GM18517 (cell line): ENCODE data around the gene RGS9BP.
"Not testable (repeated sequence)": the region's sequence is repeated elsewhere in the genome, so short reads cannot be mapped to it uniquely, and the experiment has no call there.

Experiments used
- ATAC-seq: cut with Tn5 transposase; IDR thresholded peaks from one replicate; pipeline ENCODE4 v1.9.1; 2021; ENCODE audit warnings: mild to moderate bottlenecking, moderate library complexity; ENCODE audit not compliant: unreplicated experiment

The RGS9BP gene

DNA sequence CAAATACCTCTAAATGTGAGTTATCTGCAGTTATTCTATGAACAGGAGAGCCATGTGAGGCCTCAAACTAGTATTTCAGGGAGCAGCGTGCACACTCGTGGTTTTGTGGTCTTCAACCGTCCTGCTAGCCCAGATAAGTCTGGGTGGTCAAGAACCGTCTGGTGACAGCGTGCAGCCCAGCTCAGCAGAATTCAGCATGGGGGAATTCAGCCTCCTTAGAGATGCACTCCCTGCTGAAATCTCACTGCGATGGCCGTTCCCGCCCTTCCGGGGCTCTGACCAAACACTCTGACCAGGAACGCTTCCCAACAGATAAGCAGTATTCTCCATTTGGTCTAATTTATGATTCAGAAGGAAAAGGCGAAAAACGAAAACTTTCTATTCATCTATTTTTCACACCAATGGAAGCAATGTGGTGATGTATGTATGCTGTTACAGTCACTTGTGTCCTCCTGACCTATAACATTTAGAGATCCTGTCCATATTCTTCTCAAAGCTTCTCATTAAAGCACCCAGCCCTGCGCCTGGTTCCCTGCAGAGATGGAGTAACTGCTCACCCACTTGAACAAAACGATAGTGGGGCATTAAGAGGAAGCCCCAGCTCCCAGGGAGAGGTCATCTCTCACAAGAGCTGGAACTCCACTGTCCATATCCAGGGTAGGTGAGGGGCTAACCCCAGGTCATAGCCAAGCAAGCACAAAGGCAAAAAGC is 3.6 kb upstream of the RGS9BP start:
- no peak for ATAC-seq

DNA sequence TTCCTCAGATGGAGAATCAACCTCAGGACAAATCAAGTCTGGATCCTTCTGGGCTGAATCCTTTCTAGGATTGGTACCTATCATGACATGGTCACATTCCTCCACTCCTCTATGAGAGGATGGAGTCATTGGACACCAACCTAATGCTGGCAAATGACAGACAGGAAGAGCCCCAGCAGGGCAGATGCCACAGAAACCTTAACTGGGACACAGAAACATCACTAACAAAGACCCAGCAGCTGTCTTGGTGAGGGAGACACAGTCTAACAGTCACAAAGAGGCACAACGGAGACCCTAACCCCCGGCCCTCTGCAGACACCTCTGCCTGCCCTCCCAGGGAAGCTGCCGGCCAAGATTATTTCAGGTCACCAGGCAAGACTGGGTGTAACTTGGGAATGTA is 2.8 kb upstream of the RGS9BP start:
- ATAC-seq = no peak

DNA sequence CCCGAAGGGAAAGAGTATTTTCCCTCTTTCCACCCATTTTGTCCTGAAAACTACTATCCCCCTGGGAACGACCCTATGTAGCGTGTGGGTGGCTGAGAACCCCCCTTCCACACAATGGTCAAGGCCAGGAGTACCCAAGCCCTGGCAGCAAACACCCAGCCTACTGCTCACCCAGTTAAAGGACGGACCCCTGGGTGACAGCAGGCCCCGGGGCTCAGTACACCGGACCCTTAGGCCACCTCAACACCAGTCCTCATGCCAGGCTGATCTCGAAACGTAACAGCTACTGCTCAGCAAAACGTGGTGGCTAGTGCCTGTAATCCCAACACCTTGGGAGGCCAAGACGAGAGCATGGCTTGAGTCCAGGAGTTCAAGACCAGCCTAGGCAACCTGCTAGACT is 2.1 kb upstream of the RGS9BP start:
- no peak for ATAC-seq

DNA sequence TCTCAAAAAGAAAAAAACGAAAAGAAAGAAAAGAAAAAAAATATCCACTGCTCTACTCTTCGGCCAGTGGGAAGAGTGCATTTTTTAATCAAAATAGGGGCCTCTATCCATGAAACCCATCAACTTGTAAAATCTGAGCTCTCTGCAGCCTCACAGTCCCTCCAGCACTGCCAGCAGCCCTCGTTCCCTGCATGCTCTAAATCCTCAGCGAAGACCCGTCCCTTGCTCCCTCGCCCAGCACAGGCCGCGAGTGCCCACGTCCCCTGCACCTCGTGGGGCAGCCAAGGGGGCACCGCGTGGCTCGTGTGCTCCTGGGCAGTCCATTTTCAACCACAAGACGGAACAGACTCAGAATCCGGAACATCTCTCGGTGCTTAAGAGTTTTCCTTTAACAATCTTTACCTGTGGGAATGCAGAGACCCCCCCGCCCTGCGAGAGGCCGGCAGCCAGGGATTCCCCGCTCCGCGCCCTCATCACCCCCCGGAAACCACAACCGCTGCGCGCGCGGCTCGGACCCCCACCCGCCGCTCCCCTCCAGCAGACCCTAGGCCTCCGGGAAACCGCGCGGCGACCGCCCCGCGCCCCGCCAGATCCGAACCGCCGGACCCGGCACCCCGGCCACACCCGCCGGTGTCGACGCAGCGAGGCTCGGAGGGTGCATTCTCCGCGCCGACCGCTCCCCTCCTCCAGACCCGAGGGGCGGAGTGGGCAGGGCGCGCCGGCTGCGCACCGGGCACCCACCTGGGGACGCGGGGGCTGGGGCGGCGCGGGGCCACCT is 1.3 kb upstream of the RGS9BP start:
- no peak for ATAC-seq

DNA sequence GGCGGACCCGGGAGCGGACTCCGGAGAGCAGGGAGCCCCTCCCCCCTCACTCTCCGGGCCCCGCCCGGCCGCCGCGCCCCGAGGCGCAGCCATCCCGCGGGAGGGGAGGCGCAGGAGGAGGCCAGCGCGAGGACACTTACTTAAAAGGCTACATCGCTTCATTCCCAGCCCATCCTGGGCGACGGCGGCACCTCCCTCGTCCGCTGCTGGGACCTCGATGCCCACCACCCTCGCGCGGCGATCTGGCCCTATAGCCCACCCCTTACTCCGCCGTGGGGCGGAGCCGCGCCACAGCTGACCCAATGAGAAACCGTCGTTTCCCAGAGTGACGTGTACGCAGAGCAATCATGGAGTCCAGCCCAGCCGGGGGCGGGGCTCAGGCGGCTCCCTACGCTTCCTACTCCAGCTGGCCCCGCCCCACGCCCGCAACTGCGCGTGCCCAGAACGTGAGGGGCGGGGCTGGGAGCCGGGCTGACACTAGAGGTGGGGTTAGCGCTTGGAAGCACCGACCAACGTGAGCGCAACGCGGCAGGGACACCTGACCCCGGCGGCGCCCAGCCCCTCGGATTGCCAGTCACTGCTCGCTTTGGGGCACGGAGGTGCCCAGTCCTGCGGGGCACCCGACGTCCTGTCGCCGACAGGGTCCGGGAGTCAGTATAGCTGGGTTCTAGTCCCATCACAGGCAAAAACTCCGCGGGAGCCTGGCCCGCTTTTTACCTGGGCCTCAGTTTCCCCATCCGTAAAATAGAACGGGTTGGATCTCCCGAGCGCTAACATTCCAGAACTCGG is 523 bp upstream of the RGS9BP start, which contains the start of gene ANKRD27:
ANKRD27 (minus strand) TSS at position 250 of the 789 bp plus-strand sequence. CDS start 16,165 bp downstream, outside the sequence.
- ATAC-seq = peak; percentile 97

DNA sequence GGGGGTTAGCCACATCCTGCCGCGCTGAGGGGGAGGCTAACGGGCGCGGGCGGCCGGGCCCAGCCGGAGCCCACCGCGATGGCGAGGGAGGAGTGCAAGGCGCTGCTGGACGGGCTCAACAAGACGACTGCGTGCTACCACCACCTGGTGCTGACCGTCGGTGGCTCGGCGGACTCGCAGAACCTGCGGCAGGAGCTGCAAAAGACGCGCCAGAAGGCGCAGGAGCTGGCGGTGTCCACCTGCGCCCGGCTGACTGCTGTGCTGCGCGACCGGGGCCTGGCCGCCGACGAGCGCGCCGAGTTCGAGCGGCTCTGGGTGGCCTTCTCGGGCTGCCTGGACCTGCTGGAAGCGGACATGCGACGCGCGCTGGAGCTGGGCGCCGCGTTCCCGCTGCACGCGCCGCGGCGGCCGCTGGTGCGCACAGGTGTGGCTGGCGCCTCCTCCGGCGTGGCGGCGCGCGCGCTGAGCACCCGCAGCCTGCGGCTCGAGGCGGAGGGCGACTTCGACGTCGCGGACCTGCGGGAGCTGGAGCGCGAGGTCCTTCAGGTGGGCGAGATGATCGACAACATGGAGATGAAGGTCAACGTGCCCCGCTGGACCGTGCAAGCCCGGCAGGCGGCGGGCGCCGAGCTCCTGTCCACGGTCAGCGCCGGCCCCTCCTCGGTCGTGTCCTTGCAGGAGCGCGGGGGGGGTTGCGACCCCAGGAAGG is 692 bp downstream of the RGS9BP start:
- ATAC-seq = no peak

DNA sequence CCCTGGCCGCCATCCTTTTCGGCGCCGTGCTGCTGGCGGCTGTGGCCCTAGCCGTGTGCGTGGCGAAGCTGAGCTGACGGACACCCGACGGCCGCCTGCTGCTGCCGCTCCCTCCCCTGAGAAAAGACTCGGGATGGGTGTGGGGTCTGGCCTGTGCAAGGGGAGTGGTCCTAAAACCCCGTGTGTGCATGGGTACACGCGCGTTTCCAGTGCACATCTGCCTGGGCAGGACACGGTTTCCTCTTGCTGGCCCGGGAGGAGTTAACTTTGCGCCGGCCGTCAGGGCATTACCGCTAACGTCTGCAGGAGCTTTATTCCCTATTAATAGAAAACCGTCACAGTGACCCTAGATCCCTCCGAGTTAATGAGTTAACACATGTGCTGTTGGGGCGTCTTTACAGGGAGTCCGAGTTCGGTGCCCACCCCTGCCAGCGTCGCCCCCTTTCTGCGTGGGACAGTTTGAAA is 1.3 kb downstream of the RGS9BP start:
- no peak for ATAC-seq

DNA sequence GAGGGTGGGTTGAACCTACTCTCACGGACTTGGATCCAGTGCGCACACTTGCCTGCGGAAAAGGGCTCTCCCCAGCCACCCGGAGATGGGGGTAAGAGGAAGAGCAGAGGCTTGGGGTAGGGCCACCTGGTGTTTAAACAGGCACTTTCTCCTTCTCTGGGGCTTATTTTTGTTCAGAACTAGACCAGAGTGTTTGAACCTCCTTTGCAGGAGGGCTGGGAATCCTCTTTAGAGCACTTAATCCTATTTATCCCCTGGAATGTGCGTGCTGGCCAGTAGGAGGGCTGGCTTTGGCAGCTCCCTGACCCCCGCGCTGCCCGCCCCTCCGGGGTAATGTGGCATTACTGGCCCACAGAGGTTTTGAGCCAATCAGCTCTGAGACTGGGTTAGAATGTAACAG is 2.0 kb downstream of the RGS9BP start:
- no peak for ATAC-seq

DNA sequence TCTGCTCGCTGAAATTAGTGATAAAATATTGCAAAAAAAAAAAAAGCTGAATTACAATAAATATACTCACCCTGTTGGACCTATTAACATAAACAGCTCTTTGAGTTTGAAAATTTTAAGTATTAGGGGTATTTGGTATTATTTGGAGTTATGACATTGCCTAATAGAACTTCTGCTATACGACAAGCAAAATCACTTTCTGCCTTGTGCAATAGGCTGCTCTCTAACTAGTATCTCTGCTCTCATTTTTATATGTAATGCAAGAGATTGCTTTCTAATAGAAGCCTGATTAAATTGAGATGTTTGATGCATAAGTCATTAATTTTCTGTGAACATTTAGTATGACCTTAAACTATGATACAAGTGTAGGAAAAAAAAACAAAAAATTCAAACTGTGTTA is 5.3 kb downstream of the RGS9BP start:
- no peak for ATAC-seq

DNA sequence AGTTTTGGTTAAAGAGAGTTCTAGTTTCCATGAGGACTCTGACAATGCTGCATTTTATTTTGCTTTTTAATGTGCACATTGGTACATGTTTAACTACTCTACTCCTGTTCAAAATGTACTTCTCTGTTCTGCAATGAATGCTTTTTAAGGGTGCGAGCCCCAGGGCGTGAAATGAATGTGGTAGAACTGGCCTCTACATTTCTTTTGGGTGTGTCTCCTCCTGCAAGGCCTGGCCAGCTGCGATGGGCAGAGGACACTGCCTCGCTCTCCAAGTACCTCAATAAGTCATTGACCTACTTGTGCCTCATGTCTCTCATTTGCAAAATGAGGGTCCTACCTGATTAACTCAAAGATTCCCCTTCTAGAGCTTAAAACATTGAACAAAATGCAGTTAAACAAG is 6.7 kb downstream of the RGS9BP start:
- no peak for ATAC-seq

DNA sequence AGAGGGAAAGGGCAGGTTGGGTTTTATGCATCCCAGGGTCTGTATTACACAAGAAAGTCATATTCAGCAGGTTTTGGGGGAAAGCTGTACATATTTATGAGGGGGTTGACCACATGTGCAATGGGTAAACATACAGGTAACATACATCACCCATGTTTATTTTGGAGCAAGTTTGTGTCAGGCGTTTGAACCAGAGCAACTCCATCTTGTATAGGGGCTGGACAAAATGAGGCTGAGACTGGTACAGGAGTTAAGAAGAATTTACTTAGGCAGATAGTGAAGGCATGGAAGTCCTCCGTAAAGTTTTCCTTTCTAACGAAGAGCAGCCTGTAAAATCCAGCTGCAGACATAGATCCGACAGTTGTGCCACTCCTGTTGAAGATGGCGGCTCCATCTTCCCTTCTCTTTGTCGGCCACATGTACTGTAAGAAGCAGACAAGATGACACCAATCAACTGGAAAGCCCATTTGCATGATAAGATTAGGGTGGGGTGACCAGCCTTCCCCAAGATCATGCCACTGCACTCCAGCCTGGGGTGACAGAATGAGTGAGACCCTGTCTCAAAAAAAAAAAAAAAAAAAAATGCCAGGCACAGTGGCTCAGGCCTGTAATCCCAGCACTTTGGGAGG is 11.3 kb downstream of the RGS9BP start:
- ATAC-seq = no peak

DNA sequence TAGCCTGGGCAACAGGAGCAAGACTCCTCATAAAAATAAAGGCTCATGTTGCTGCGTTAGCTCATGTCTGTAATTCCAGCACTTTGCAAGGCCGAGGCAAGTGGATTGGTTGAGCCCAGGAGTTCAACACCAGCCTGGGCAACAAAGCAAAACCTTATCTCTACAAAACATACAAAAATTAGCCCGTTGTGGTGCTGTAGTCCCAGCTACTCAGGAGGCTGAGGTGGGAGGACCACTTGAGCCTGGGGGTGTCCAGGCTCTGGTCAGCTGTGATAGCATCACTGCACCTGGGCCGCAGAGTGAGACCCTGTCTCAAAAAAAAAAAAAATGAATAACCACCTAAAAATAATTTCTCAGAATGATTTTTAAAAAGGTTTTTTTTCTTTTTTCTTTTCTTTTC is 12.0 kb downstream of the RGS9BP start:
- ATAC-seq = no peak

DNA sequence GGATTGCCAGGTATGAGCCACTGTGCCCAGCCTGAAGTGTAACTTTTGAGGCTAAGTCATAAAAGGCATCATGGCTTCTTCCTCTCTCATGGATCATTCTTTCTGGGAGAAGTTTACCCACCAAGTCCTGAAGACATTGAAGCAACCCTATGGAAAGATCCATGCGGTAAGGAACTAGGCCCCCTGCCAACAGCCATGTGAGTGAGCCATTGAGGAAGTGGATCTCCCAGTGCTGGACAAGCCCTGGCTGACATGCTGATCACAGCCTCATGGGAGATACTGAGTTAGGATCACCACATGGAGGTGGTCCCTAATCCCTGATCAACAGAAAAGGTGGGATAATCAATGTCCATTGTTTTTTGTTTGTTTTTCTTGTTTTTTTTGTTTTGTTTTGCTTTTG is 12.7 kb downstream of the RGS9BP start:
- ATAC-seq = no peak

DNA sequence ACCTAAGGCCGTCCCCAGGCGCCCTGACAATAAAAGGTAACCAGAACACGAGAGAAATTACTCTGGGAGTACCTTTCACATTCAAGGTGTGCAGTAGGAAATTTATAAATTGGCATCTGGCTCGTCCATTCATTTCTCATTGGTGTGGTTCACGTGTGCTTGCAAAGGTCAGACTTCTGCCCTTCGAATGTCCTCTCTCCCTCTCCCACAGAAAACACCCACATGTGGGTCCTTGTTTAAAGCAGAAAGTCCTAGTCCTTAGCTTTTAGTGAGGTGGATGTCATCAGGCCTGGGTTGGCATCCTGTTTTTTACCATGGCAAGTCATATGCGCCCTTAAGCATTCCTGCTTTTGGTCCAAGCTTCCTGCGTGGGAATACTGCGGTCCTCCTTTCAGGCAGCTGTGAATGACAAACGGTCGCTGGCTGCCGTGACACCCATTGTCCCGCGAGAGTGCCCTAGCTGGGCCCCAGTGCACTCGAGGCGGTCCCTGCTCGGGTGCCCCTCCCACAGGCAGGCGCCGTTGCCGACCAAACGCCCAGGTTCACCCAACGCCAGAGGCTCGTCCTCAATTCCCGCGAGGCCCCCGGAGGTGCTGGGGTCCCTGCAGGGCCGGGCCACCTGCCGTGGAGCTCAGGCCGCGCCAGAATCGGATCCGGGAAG is 15.8 kb downstream of the RGS9BP start, which contains the start of gene NUDT19:
NUDT19 (plus strand) TSS at position 531 of the 661 bp plus-strand sequence. CDS start 140 bp downstream, outside the sequence.
- ATAC-seq = peak; percentile 80

DNA sequence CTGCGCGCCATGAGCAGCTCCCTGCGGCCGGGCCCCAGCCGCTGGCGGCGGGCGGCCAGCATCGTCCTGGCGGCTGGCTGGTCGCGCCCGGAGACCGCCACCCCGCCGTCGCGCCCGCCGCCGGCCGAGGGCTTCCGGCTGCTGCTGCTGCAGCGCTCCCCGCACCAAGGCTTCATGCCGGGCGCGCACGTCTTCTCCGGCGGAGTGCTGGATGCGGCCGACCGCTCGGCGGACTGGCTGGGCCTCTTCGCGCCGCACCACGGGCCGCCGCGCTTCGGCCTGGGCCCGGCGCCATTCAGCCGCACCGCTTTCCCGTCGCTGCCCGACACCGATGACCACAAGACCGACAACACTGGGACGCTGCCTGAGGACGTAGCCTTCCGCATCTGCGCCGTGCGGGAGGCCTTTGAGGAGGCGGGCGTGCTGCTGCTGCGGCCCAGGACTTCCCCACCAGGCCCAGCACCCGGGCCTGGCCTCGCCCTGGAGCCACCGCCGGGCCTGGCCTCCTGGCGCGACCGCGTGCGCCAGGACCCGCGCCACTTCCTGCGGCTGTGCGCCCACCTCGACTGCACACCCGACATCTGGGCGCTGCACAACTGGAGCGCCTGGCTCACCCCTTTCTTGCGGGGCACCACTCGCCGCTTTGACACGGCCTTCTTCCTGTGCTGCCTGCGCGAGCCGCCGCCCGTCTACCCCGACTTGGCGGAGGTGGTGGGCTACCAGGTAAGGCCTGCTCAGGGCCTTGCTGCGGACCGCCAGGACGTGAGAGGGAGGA is 16.5 kb downstream of the RGS9BP start:
- ATAC-seq = peak; percentile 46

DNA sequence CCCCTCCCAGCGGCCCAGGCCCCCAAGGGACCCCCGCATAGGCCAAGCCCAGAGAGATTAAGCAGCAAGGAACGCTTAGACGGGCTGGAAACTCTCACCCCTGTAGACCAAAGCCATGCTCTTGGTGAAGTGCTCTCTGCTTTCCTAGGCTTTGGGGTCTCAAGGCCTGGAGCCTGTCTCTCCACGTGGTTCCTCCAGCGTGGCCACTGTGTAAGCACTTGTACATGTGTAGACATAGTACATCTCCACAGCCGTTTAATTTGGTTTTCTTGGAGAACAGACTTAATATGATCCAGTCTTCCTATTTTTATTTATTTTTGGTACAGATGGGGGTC is 17.0 kb downstream of the RGS9BP start:
- peak; percentile 22 for ATAC-seq

DNA sequence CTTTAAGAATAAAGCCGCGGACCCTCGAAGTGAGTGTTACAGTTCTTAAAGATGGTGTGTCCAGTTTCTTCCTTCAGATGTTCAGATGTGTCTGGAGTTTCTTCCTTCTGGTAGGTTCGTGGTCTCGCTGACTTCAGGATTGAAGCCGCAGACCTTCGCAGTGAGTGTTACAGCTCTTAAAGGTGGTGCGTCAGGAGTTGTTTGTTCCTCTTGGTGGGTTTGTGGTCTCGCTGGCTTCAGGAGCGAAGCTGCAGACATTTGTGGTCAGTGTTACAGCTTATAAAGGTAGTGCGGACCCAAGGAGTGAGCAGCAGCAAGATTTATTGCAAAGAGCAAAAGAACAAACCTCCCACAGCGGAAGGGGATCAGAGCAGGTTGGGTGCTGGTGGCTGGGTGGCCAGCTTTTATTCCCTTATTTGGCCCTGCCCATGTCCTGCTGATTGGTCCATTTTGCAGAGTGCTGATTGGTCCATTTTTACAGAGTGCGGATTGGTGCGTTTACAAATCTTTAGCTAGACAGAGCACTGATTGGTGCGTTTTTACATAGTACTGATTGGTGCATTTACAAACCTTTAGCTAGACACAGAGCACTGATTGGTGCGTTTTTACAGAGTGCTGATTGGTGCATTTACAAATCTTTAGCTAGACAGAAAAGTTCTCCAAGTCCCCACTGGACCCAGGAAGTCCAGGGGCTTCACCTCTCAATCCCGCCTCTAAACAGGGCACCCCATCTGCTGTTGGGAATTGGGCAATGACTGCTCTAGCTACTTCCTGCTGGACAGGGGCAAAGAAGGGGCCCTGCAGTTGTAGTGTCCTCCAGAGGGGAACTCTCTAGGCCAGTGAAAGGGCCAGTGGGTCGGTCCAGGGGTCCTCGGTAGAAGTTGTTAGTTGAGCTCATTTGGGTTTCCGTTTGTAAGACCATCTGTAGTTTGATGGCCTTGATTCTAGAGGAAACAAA is 17.8 kb downstream of the RGS9BP start:
- ATAC-seq = not testable (repeated sequence)

DNA sequence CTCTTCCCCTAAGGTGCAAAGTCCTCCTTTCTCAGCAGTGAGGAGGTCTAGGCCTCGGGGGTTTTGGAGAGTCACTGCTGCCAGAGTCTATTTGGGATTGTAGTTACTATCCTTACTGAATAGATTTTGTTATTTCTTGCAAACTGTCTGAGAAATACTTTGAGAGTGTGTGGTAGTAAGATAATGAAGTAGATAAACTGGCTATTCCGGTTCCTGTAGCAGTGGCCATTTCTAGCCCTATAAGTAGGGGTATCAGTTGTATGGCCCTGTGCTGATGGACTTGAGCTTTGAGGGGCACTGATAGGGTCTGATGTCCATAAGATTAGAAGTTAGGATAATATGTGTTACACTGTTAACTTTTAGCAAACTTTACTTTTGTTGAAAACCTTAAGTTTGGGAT is 18.7 kb downstream of the RGS9BP start:
- not testable (repeated sequence) for ATAC-seq
